ENCODE data around the gene BTBD16. TPM values are rescaled to one million over a fixed set of nuclear protein-coding genes. Genes with fewer than 3 reads are reported as not detected.

The BTBD16 gene
- total RNA-seq, 1 donor from 2014 or later: not detected

GRCh38 chr10:122325235-122325634, 54.1 kb downstream of the BTBD16 start:
- Mint-ChIP-seq H3K9me3 (peaks cover 5% of the 10 kb centered on the region), H3K27ac (ENCODE audit: unreplicated experiment) (no peak overlapping the region), H3K4me3 (no peak overlapping the region), H3K4me1 (no peaks in the 10 kb centered on the region), H3K36me3 (ENCODE audit: low read depth) (peaks cover 2% of the 10 kb centered on the region), H3K27me3 (ENCODE audit: low read depth) (peaks cover 2% of the 10 kb centered on the region)
- no peak for TF ChIP-seq CTCF (conservative IDR thresholded peaks at IDR 0.05)
- DNase-seq (ENCODE audit: low read depth, low spot score): no peak

DNA sequence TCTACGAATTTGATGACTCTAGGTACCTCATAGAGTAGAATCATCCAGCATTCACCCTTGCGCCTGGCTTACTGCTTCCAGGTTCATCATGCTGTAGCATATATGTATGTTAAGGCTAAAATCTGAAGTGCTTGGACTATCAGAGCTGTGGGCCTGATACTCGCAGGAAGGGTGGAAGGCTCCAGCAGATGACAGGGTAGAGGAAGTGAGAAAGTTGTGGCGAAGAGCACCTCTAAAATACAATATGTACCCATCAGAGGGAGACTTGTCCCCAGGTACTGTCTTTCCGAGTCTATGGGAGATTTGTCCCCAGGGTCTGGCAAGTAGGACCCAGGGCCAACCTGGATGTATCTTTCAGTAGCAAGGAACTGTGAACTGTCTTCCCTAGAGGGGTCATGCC, 55.3 kb downstream of the BTBD16 start:
- peaks cover 2% of the 10 kb centered on the region for H3K36me3 Mint-ChIP-seq (ENCODE audit: low read depth)
- no peak for DNase-seq (ENCODE audit: low read depth, low spot score)
- H3K27me3 Mint-ChIP-seq (ENCODE audit: low read depth): peaks cover 2% of the 10 kb centered on the region

DNA sequence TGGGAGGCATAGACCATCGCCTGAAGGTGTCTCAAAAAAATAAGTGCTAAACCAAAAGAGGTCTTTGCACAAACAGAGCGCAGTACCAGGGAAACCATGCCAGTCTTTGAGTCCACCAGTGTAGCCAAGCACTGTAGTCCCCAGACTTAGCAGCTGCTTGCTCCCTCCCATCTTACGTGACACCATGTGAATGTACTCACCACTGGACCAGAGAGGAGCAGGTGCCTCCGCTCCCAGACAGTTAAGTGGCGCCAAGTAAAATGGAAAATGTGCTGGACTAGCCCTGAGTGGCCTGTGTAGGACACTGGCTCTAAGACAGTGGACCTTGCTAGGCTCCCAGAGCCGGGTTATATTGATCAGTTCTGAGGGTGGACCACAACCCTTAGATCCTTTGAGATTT, 55.7 kb downstream of the BTBD16 start:
- no peak overlapping the region for H3K4me3 Mint-ChIP-seq
- H3K27me3 Mint-ChIP-seq (ENCODE audit: low read depth): peaks cover 2% of the 10 kb centered on the region
- H3K27ac Mint-ChIP-seq (ENCODE audit: unreplicated experiment): no peak overlapping the region
- H3K9me3 Mint-ChIP-seq: peaks cover 5% of the 10 kb centered on the region
- no peaks in the 10 kb centered on the region for H3K36me3 Mint-ChIP-seq (ENCODE audit: low read depth)
- peaks cover 12% of the 10 kb centered on the region for H3K4me1 Mint-ChIP-seq
- DNase-seq (ENCODE audit: low read depth, low spot score): no peak
- no peak for TF ChIP-seq CTCF (conservative IDR thresholded peaks at IDR 0.05)

More for the DNA sequence above, 55.3 kb downstream of the BTBD16 start:
- no peak overlapping the region for H3K4me3 Mint-ChIP-seq
- H3K9me3 Mint-ChIP-seq: peaks cover 3% of the 10 kb centered on the region
- TF ChIP-seq CTCF (conservative IDR thresholded peaks at IDR 0.05): no peak
- peaks cover 8% of the 10 kb centered on the region for H3K4me1 Mint-ChIP-seq
- no peak overlapping the region for H3K27ac Mint-ChIP-seq (ENCODE audit: unreplicated experiment)

- TF ChIP-seq CTCF (conservative IDR thresholded peaks at IDR 0.05): no peak
- Mint-ChIP-seq H3K9me3 (peaks cover 8% of the 10 kb centered on the region), H3K36me3 (ENCODE audit: low read depth) (no peaks in the 10 kb centered on the region), H3K4me1 (peaks cover 17% of the 10 kb centered on the region), H3K27ac (ENCODE audit: unreplicated experiment) (no peak overlapping the region), H3K27me3 (ENCODE audit: low read depth) (no peaks in the 10 kb centered on the region), H3K4me3 (no peak overlapping the region)
- DNase-seq (ENCODE audit: low read depth, low spot score): no peak
Observed at GRCh38 chr10:122327237-122328206, 56.4 kb downstream of the BTBD16 start.

GRCh38 chr10:122328676-122329075, 57.6 kb downstream of the BTBD16 start:
- Mint-ChIP-seq H3K27ac (ENCODE audit: unreplicated experiment) (no peak overlapping the region), H3K4me3 (no peak overlapping the region), H3K9me3 (peaks cover 8% of the 10 kb centered on the region), H3K4me1 (peaks cover 17% of the 10 kb centered on the region), H3K27me3 (ENCODE audit: low read depth) (no peaks in the 10 kb centered on the region), H3K36me3 (ENCODE audit: low read depth) (no peaks in the 10 kb centered on the region)
- no peak for TF ChIP-seq CTCF (conservative IDR thresholded peaks at IDR 0.05)
- no peak for DNase-seq (ENCODE audit: low read depth, low spot score)
